ENCODE results near the gene KRTAP9-9. TPM values are rescaled to one million over a fixed set of nuclear protein-coding genes. Genes with fewer than 3 reads are reported as not detected.

KRTAP9-9 gene
- total and polyA plus RNA-seq, 2 of the 8 experiments (the other 6 are each of a cell fraction or from before 2014, with no cell fraction given) = not detected

DNA sequence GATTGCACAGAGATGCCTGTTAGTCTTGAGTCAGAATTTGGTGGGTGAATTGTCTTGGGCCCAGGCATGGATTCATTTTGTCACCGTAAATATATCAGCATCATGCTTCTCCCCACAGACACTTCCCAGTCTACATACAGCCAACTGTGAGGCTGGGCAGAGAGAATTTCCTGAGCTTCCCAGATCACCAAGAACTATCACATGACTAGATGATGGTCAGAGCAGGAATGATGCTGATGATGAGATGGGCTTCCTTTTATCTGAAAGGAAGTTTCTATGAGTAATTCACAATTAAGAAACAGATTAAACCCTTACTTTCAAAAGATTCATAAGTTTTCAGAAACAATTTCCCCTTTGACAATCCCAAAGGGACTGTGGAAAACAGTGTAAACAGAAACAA is 323 bp upstream of the KRTAP9-9 start (continued):
- TF ChIP-seq CEBPB (IDR thresholded peaks at IDR 0.05; ENCODE audit: low read depth, low read length) = no peak
- TF ChIP-seq HDAC2 (IDR thresholded peaks at IDR 0.05; ENCODE audit: borderline replicate concordance in 1 of 2, low read depth in 2 of 2, low read length in 2 of 2) = no peak
- no peak for TF ChIP-seq TBP (IDR thresholded peaks at IDR 0.05; ENCODE audit: low read depth, low read length)
- TF ChIP-seq CREB1 (IDR thresholded peaks at IDR 0.05) = no peak
- TF ChIP-seq EP300 (IDR thresholded peaks at IDR 0.05; ENCODE audit: borderline replicate concordance in 1 of 2, low read depth in 2 of 2, low read length in 2 of 2) = no peak
- no peak for TF ChIP-seq SP2 (IDR thresholded peaks at IDR 0.05; ENCODE audit: low read length)
- TF ChIP-seq MAFK (IDR thresholded peaks at IDR 0.05; ENCODE audit: low read depth, low read length) = no peak

Data from H1 (cell line).